HG03064 (cell line): ENCODE measurements around the gene EPHB2.

Experiments used
- ATAC-seq: cut with Tn5 transposase; IDR thresholded peaks from one replicate; pipeline ENCODE4 v1.9.1; 2021; ENCODE audit warnings: low read depth; ENCODE audit not compliant: unreplicated experiment

The EPHB2 gene

GRCh38 chr1:22749919-22750684 is 39.5 kb downstream of the EPHB2 start:
- no peak for ATAC-seq

GRCh38 chr1:22750685-22751051 is 40.0 kb downstream of the EPHB2 start:
- no peak for ATAC-seq

- no peak for ATAC-seq
Observed at GRCh38 chr1:22751124-22751531, 40.5 kb downstream of the EPHB2 start.

- no peak for ATAC-seq
Observed at GRCh38 chr1:22752339-22752738, 41.7 kb downstream of the EPHB2 start.

GRCh38 chr1:22753481-22753971 is 42.9 kb downstream of the EPHB2 start:
- ATAC-seq = no peak

- peak; percentile 65 for ATAC-seq
Observed at GRCh38 chr1:22754106-22754768, 43.6 kb downstream of the EPHB2 start.

GRCh38 chr1:22754824-22755223 is 44.2 kb downstream of the EPHB2 start:
- no peak for ATAC-seq

- no peak for ATAC-seq
Observed at GRCh38 chr1:22755641-22756040, 45.0 kb downstream of the EPHB2 start.

GRCh38 chr1:22756125-22756735 is 45.6 kb downstream of the EPHB2 start:
- no peak for ATAC-seq

- no peak for ATAC-seq
Observed at GRCh38 chr1:22760455-22760854, 49.8 kb downstream of the EPHB2 start.

GRCh38 chr1:22761101-22761500 is 50.5 kb downstream of the EPHB2 start:
- no peak for ATAC-seq

- ATAC-seq = no peak
Observed at GRCh38 chr1:22761821-22762220, 51.2 kb downstream of the EPHB2 start.

- ATAC-seq = no peak
Observed at GRCh38 chr1:22763487-22764200, 53.0 kb downstream of the EPHB2 start.

- no peak for ATAC-seq
Observed at GRCh38 chr1:22767852-22768251, 57.2 kb downstream of the EPHB2 start.

- no peak for ATAC-seq
Observed at GRCh38 chr1:22769932-22770331, 59.3 kb downstream of the EPHB2 start.

GRCh38 chr1:22772014-22772413 is 61.4 kb downstream of the EPHB2 start:
- no peak for ATAC-seq

GRCh38 chr1:22773981-22774832 is 63.6 kb downstream of the EPHB2 start:
- no peak for ATAC-seq

- ATAC-seq = no peak
Observed at GRCh38 chr1:22774833-22775182, 64.2 kb downstream of the EPHB2 start.

- ATAC-seq = no peak
Observed at GRCh38 chr1:22775478-22775877, 64.8 kb downstream of the EPHB2 start.

- ATAC-seq = no peak
Observed at GRCh38 chr1:22776035-22776613, 65.5 kb downstream of the EPHB2 start.
